ENCODE data around the gene CASP8. TPM values are rescaled to one million over a fixed set of nuclear protein-coding genes. Genes with fewer than 3 reads are reported as not detected.

The CASP8 gene
- total RNA-seq, 2 experiments from 2014 or later: 99.8 to 102 TPM

- H3K27me3 Mint-ChIP-seq: no peaks in the 10 kb centered on the region
- H3K36me3 Mint-ChIP-seq (ENCODE audit: low read depth): peaks cover 79% of the 10 kb centered on the region
- CTCF ChIA-PET: no interaction called here
- POLR2A ChIA-PET: interaction anchor here (1.1 to 15.1 kb wide), 2 partner anchors 13 to 1028 kb away, joined by 3 to 205 read pairs; partner anchors contain the start of gene CASP8
- no peak for DNase-seq
- H3K4me3 Mint-ChIP-seq: no peak overlapping the region
- H3K4me1 Mint-ChIP-seq: peaks cover 68% of the 10 kb centered on the region
- H3K9me3 Mint-ChIP-seq: peaks cover 12% of the 10 kb centered on the region
- no peak overlapping the region for H3K27ac Mint-ChIP-seq
Measured at GRCh38 chr2:201249889-201250288, 10.4 kb upstream of the CASP8 start.

GRCh38 chr2:201250741-201251140 is 9.6 kb upstream of the CASP8 start:
- H3K4me1 Mint-ChIP-seq: peaks cover 76% of the 10 kb centered on the region
- H3K36me3 Mint-ChIP-seq (ENCODE audit: low read depth): peaks cover 77% of the 10 kb centered on the region
- H3K27me3 Mint-ChIP-seq: no peaks in the 10 kb centered on the region
- POLR2A ChIA-PET: interaction anchor here (1.1 to 15.1 kb wide), 3 partner anchors 12 to 1027 kb away, joined by 3 to 205 read pairs (median 78); partner anchors contain the start of gene CASP8
- peak overlapping the region; percentile 38 for H3K27ac Mint-ChIP-seq
- CTCF ChIA-PET: interaction anchor here (0.9 to 5.8 kb wide), 3 partner anchors 9 to 18 kb away, joined by 3 to 32 read pairs (median 7); partner anchors contain the start of gene CASP8
- H3K4me3 Mint-ChIP-seq: no peak overlapping the region
- peaks cover 12% of the 10 kb centered on the region for H3K9me3 Mint-ChIP-seq
- DNase-seq: no peak

- H3K4me3 Mint-ChIP-seq: no peak overlapping the region
- H3K9me3 Mint-ChIP-seq: peaks cover 12% of the 10 kb centered on the region
- ChIA-PET POLR2A (interaction anchor here (0.6 to 15.1 kb wide), 6 partner anchors 9 to 1307 kb away, joined by 3 to 205 read pairs (median 8); partner anchors contain the start of gene CASP8), CTCF (interaction anchor here (2.0 to 5.8 kb wide), 3 partner anchors 9 to 22 kb away, joined by 7 to 32 read pairs (median 17); no protein-coding TSS in a partner anchor)
- H3K4me1 Mint-ChIP-seq: peaks cover 88% of the 10 kb centered on the region
- no peaks in the 10 kb centered on the region for H3K27me3 Mint-ChIP-seq
- H3K36me3 Mint-ChIP-seq (ENCODE audit: low read depth): peaks cover 57% of the 10 kb centered on the region
- DNase-seq: no peak
- H3K27ac Mint-ChIP-seq: peak overlapping the region; percentile 68
Measured at GRCh38 chr2:201254081-201254730, 6.1 kb upstream of the CASP8 start.

GRCh38 chr2:201255408-201256033 is 4.8 kb upstream of the CASP8 start:
- no peak overlapping the region for H3K4me3 Mint-ChIP-seq
- POLR2A ChIA-PET: interaction anchor here (2.1 to 15.1 kb wide), 4 partner anchors 8 to 391 kb away, joined by 4 to 205 read pairs (median 46); partner anchors contain the start of genes CASP8 and CLK1
- peaks cover 50% of the 10 kb centered on the region for H3K36me3 Mint-ChIP-seq (ENCODE audit: low read depth)
- peaks cover 87% of the 10 kb centered on the region for H3K4me1 Mint-ChIP-seq
- no peaks in the 10 kb centered on the region for H3K27me3 Mint-ChIP-seq
- peak overlapping the region; percentile 98 for H3K27ac Mint-ChIP-seq
- DNase-seq: no peak
- CTCF ChIA-PET: interaction anchor here (3.1 to 5.8 kb wide), 2 partner anchors 7 to 23 kb away, joined by 17 to 32 read pairs; no protein-coding TSS in a partner anchor
- peaks cover 8% of the 10 kb centered on the region for H3K9me3 Mint-ChIP-seq

- peaks cover 47% of the 10 kb centered on the region for H3K36me3 Mint-ChIP-seq (ENCODE audit: low read depth)
- no peaks in the 10 kb centered on the region for H3K27me3 Mint-ChIP-seq
- CTCF ChIA-PET: interaction anchor here (5.8 kb wide), 1 partner anchor 23 kb away, joined by 32 read pairs; no protein-coding TSS in a partner anchor
- POLR2A ChIA-PET: interaction anchor here (1.0 to 15.1 kb wide), 6 partner anchors 7 to 1014 kb away, joined by 3 to 205 read pairs (median 9); partner anchors contain the start of genes CASP8 and CLK1
- peak overlapping the region; percentile 81 for H3K4me3 Mint-ChIP-seq
- H3K9me3 Mint-ChIP-seq: peaks cover 4% of the 10 kb centered on the region
- peak overlapping the region; percentile 98 for H3K27ac Mint-ChIP-seq
- peaks cover 82% of the 10 kb centered on the region for H3K4me1 Mint-ChIP-seq
- no peak for DNase-seq
Measured at GRCh38 chr2:201256082-201256481, 4.3 kb upstream of the CASP8 start.

- Mint-ChIP-seq H3K9me3 (no peaks in the 10 kb centered on the region), H3K4me3 (peak overlapping the region; percentile 81), H3K27ac (peak overlapping the region; percentile 98), H3K27me3 (no peaks in the 10 kb centered on the region), H3K4me1 (peaks cover 69% of the 10 kb centered on the region), H3K36me3 (ENCODE audit: low read depth) (peaks cover 47% of the 10 kb centered on the region)
- ChIA-PET POLR2A (interaction anchor here (0.6 to 9.3 kb wide), 13 partner anchors 9 to 1012 kb away, joined by 3 to 290 read pairs (median 4); partner anchors contain the start of genes ALS2, CASP10, CLK1 and NIF3L1), CTCF (interaction anchor here (1.0 to 8.9 kb wide), 3 partner anchors 20 to 75 kb away, joined by 4 to 105 read pairs (median 5); partner anchors contain the start of gene CASP10)
- peak; percentile 58 for DNase-seq
Measured at GRCh38 chr2:201257381-201257955, 2.9 kb upstream of the CASP8 start.

GRCh38 chr2:201257956-201258665 is 2.2 kb upstream of the CASP8 start:
- H3K4me1 Mint-ChIP-seq: peaks cover 68% of the 10 kb centered on the region
- ChIA-PET POLR2A (interaction anchor here (0.6 to 10.4 kb wide), 14 partner anchors 9 to 522 kb away, joined by 3 to 290 read pairs (median 11); partner anchors contain the start of genes ALS2, CASP10, CFLAR and CLK1), CTCF (interaction anchor here (0.6 to 8.9 kb wide), 6 partner anchors 21 to 195 kb away, joined by 3 to 105 read pairs (median 6); partner anchors contain the start of gene CASP10)
- peak; percentile 96 for DNase-seq
- peaks cover 48% of the 10 kb centered on the region for H3K36me3 Mint-ChIP-seq (ENCODE audit: low read depth)
- peak overlapping the region; percentile 98 for H3K27ac Mint-ChIP-seq
- no peaks in the 10 kb centered on the region for H3K27me3 Mint-ChIP-seq
- H3K9me3 Mint-ChIP-seq: no peaks in the 10 kb centered on the region
- peak overlapping the region; percentile 81 for H3K4me3 Mint-ChIP-seq

GRCh38 chr2:201258666-201259615 is 1.4 kb upstream of the CASP8 start:
- H3K4me1 Mint-ChIP-seq: peaks cover 71% of the 10 kb centered on the region
- H3K27me3 Mint-ChIP-seq: no peaks in the 10 kb centered on the region
- peaks cover 47% of the 10 kb centered on the region for H3K36me3 Mint-ChIP-seq (ENCODE audit: low read depth)
- H3K27ac Mint-ChIP-seq: peak overlapping the region; percentile 98
- ChIA-PET CTCF (interaction anchor here (0.6 to 8.9 kb wide), 9 partner anchors 8 to 194 kb away, joined by 3 to 105 read pairs (median 7); partner anchors contain the start of genes CASP10 and TRAK2), POLR2A (interaction anchor here (0.6 to 10.4 kb wide), 19 partner anchors 10 to 522 kb away, joined by 3 to 290 read pairs (median 16); partner anchors contain the start of genes ALS2, CASP10, CFLAR and CLK1)
- peak overlapping the region; percentile 81 for H3K4me3 Mint-ChIP-seq
- no peaks in the 10 kb centered on the region for H3K9me3 Mint-ChIP-seq
- no peak for DNase-seq

GRCh38 chr2:201261471-201261870 is 1.1 kb downstream of the CASP8 start:
- no peaks in the 10 kb centered on the region for H3K9me3 Mint-ChIP-seq
- peaks cover 71% of the 10 kb centered on the region for H3K4me1 Mint-ChIP-seq
- H3K27ac Mint-ChIP-seq: peak overlapping the region; percentile 98
- H3K27me3 Mint-ChIP-seq: no peaks in the 10 kb centered on the region
- peak; percentile 81 for DNase-seq
- POLR2A ChIA-PET: interaction anchor here (0.7 to 10.4 kb wide), 23 partner anchors 8 to 1008 kb away, joined by 3 to 290 read pairs (median 13); partner anchors contain the start of genes CASP10, CFLAR, CLK1 and NIF3L1
- CTCF ChIA-PET: interaction anchor here (1.1 to 8.9 kb wide), 8 partner anchors 7 to 193 kb away, joined by 3 to 105 read pairs (median 10); no protein-coding TSS in a partner anchor
- peaks cover 49% of the 10 kb centered on the region for H3K36me3 Mint-ChIP-seq (ENCODE audit: low read depth)
- H3K4me3 Mint-ChIP-seq: peak overlapping the region; percentile 100

- ChIA-PET CTCF (interaction anchor here (1.1 to 8.9 kb wide), 7 partner anchors 8 to 193 kb away, joined by 3 to 105 read pairs (median 17); no protein-coding TSS in a partner anchor), POLR2A (interaction anchor here (0.7 to 10.4 kb wide), 21 partner anchors 8 to 1007 kb away, joined by 3 to 290 read pairs (median 13); partner anchors contain the start of genes CASP10, CFLAR, CLK1 and STRADB)
- DNase-seq: no peak
- H3K27ac Mint-ChIP-seq: peak overlapping the region; percentile 98
- peaks cover 52% of the 10 kb centered on the region for H3K36me3 Mint-ChIP-seq (ENCODE audit: low read depth)
- peak overlapping the region; percentile 100 for H3K4me3 Mint-ChIP-seq
- H3K9me3 Mint-ChIP-seq: no peaks in the 10 kb centered on the region
- peaks cover 71% of the 10 kb centered on the region for H3K4me1 Mint-ChIP-seq
- no peaks in the 10 kb centered on the region for H3K27me3 Mint-ChIP-seq
Measured at GRCh38 chr2:201261906-201262305, 1.6 kb downstream of the CASP8 start.

Measured in activated CD4-positive, alpha-beta memory T cell treated with anti-CD3 and anti-CD28 coated beads, Interleukin-2, amount 10 ng/mL, durations not matched to agents 7 days and 5 days (primary cell).